NCI-H1436 (cell line): Measurements from ENCODE around the gene HBS1L.

ENCODE experiments used
- DNase-seq: peaks from one replicate; lab custom pipeline; 2025; lab: John Stamatoyannopoulos, UW

HBS1L gene

GRCh38 chr6:135036731-135037420 is 17.7 kb downstream of the HBS1L start:
- no peak for DNase-seq

DNA sequence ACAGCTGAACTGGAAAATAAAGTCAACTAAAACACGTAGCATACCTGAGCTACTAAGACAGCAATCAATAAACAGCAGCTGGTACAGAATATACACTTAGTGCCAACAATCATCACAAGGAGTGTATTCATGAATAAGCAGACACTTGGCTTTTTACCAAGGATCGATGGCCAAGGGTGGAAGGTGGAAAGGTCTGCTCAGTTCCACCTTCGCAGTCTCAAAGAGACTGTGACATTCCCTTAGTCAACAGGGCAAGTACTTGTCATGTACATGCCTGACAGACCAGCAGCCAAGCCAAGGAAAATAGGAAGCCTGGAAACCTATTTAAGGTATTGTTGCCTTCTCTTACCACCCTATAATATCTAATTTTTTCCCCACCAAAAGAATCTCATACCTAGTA is 21.4 kb downstream of the HBS1L start:
- DNase-seq: no peak

GRCh38 chr6:135030532-135031178 is 24.0 kb downstream of the HBS1L start:
- DNase-seq: no peak

GRCh38 chr6:135030056-135030473 is 24.6 kb downstream of the HBS1L start:
- DNase-seq: no peak

GRCh38 chr6:135025775-135026174 is 28.8 kb downstream of the HBS1L start:
- no peak for DNase-seq

DNA sequence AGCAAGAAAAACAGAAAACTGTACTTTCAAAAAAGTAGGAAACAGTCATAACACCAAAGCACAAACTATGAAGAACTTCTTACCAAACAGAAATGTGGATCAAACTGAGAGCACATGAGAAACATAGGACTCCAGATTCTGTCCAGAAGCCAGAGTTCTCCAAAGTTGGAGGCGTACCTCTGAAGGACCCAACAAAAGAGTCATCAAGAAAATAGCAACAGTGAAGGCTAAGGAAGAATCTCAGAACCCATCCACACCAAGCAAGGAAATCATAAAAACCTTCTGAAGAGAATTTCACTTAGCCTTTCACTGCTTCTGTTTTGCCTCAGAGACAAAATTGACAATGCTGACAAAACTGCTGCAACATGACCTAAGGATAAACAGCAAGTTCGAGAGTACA is 29.4 kb downstream of the HBS1L start:
- no peak for DNase-seq

- DNase-seq: no peak
Measured at GRCh38 chr6:135022050-135022697, 32.4 kb downstream of the HBS1L start.

DNA sequence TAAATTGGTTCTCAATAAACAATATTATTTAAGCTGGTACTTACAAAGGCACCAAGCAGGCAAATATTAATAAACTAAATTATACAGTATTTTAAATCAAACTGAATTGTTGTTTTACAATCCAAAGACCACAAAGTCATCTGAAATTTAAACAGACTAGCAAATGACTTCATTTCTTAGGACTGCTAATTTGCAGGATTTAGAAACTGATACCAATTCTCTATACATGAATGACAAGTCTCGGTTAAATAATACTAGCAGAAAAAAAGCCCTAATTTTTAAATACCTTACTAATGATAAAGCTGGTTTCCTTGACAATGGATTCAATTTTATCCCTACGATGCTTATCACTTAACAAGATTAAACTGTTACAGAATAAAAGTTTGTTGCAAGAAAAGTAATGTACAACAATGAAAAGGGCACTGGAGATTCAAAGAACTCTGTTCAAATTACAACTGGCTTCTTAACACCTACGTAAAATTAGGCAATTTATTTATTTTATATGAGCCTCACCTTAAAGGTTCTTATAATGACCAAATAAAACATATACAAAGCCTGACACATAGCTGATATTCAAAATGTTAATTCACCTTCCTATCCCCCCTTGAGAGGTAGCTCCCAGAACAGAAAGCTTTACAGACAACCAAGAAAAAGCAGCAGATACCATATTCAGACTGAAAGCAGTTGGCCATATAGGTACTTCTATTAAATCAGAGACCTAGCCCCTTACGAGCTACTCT is 33.1 kb downstream of the HBS1L start:
- no peak for DNase-seq

DNA sequence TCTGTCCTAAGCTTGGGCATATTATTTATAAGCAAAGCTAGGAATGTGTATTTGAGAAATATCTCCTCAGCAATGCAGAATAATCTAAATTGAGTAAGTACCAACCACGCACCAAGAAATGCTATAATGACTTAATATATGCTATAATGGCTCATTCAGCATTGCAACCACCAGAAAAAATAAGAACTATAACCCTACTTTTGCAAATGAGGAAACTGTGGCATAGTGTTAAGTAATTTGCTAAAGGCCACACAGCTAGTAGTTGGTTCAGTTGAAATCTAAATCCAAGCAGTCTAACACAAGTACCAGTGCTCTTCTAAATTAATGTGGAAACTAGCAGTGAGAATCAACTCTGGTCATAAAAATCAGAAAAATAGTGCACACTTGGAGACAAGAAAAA is 35.7 kb downstream of the HBS1L start:
- DNase-seq: no peak

GRCh38 chr6:135018052-135018451 is 36.6 kb downstream of the HBS1L start:
- no peak for DNase-seq

DNA sequence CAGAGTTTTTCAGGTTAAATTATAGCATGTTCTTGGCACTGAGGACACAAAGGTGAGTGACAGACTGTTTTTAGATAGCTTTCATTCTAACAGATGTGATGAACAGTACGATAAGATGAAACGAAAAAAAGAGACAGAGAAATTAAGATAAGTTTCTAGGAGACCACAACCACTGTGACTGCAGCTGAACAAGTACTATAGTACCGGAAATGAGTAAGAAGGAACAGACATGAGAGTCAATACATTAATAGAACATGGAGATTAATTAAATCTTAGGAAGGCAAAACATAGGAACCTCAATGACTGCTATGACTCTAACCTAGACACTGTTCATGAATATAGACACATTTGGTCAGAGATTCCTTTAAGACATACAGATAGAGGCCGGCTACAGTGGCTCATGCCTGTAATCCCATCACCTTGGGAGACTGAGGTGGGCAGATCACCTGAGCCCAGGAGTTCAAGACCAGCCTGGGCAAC is 40.2 kb downstream of the HBS1L start:
- DNase-seq: no peak

DNA sequence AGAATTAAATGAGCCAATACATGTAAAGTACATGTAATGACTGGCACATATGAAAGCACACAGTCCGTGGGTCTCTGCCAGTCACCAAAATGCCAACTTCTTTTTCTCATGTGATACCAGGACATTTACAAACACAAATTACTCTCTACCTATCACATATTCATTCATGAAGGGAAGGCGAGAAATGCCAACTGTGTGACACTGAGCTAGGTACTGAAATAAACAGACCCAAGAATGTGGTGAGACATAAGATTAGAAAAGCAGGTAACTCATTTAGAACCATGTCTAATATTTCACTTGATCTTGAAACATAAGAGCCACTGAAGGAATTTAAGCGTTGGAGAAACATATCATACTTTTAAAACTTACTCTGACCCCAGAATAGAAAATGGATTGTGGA is 41.4 kb downstream of the HBS1L start:
- DNase-seq: no peak

GRCh38 chr6:135012764-135013163 is 41.9 kb downstream of the HBS1L start:
- no peak for DNase-seq

DNA sequence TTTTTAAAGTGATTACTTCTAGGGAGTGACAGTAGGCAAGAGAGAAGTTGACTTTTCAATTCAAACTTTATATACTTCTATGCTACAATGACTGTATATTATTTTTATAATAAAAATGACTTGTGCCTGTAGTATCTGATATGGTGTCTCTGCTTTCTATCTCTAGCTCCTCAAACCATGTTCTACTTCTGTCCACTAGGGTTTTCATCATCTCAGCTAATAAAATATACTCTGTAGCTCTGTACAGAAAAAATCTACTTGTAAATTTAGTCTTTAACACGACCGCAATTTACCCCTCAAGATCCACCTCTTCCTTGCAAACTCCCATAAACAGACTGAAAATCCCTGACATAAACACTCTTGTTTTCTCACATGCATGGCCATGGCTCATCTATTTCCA is 42.3 kb downstream of the HBS1L start:
- no peak for DNase-seq

DNA sequence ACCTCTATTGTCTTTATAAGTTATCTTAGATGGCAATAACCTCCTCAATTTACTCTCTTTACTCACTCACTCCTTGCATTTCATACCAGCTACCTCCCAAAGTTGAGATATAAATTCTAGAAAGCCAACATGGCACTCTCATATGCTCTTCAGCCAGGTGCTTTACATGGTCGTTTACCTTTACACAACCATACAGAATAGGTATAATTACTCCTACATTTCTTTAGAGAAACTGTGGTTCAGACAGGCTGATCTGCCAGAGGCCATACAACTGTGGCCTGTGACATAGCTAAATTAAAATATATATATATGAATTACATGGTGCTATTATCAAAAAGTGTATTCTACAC is 45.7 kb downstream of the HBS1L start:
- DNase-seq: no peak

DNA sequence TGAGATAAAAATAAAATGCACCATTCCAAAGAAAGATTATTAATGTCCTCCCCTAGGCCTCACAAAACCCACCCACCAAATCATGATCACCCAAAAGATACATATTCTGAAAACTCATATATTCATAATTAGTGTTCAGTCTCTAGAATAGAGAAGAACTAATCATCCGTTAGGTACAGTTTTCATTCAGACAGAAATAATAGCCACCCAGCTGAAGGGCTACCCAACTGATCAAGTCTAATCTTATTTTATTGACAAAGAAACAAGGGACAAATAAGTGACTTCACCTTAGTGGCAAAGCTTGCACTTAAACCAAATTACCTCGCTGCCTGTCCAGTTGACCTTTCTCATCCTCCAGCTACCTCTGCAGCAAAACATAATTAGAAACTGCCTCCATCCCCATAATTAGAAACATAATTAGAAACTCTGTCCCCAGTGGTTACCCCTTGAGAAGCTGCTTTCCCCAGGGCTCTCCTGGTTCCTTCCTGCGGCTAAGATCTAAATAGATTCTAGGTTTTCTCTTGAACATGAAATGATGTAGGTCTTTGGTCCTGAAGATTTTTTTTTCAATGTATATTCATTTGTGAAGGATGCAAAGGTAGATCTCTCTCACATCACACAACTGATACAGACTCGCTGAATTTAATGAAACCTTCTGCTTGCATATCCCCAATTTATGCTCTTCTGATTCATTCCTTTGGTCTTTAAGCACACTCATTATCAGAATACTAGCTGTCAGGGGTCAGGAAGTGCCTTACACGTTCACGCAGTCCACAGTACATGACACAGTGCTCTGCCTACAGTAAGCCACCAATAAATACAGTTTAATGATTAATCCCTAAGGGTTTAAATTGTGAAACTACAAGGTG is 46.3 kb downstream of the HBS1L start:
- DNase-seq: no peak

DNA sequence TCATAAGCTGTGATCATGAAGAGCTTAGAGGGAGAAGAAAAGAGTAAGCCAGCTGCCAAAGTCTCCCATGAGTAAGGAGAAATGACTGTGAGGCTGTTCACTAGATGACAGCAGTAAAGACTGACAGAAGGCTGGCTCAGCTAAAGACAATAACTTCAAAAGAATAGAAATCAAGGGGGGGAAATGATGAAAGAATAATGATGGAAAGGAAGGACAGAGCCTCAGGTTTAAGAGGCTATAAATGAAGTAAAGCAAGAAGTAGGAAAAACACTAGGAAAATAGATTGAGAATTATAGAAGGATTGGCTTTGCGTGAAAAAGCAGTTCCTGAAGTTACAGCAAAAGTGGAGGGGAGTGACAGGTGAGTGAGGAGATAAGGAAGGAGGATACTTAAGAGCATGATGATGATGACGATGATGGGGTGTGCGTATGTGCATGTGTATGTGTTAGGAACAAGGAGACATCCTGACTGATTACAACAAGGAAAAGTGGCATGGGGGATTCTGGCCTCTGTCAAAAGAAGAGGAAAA is 48.2 kb downstream of the HBS1L start:
- DNase-seq: no peak

DNA sequence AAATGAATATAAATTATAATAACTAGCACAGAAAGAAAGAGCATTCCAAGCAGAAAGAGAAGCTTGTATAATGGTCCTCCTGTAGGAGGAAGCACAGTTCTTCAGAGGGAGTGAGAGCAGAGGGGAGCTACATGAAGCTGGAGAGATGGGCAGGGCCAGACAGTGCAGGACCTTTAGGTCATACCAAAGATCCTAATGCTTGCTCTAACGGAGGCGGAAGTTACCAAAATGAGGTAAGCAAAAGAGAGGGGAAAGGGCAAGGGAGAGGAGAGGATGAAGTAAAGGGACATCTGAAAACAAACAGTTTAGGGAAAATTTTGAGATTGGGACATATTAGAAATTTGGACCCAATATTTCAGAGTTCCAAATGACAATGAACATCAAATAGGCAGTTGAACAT is 50.2 kb downstream of the HBS1L start:
- no peak for DNase-seq

GRCh38 chr6:135002974-135003703 is 51.5 kb downstream of the HBS1L start:
- no peak for DNase-seq

- no peak for DNase-seq
Measured at GRCh38 chr6:135002229-135002844, 52.3 kb downstream of the HBS1L start.
